Measurements from ENCODE around the gene DNAH3. TPM values are rescaled to one million over a fixed set of nuclear protein-coding genes. Genes with fewer than 3 reads are reported as not detected.

The DNAH3 gene
- total RNA-seq, 1 experiment from 2014 or later: 0.21 TPM

DNA sequence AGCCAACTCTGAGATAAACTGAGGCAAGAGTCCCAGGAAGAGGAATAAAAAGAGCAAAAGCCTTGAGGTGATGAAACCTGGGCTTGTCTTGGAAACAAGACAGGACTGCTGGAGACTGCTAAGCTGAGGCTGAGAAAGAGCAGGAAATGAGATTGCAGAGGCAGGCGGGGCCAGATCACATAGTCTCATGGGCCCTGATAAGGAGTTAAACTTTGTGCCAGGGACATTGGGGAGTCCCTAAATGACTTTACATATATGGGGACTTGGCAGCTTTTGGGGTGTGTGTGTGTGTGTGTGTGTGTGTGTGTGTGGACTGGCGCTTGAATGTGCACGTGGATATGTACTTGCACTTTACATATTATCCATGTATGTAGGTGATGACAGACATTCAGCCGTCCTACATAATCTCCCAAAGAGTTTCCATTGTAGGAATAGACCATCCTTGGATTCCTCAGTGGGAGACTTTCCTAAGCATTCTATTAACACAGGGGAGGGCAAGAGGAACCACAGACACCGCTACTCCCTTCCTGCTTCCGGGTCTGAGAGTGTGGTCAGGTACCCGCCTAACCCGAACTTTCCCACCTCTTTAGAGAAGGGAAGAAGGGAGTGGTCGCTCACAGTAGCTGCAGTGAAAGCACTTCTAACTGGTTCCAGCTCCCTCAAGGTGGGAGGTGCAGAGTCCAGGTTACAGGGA, 127.0 kb downstream of the DNAH3 start:
- Mint-ChIP-seq H3K9me3 (ENCODE audit: low read depth, unreplicated experiment) (no peaks in the 10 kb centered on the region), H3K27ac (ENCODE audit: unreplicated experiment) (no peak overlapping the region), H3K27me3 (ENCODE audit: unreplicated experiment) (no peaks in the 10 kb centered on the region), H3K36me3 (ENCODE audit: insufficient read depth, unreplicated experiment) (no peaks in the 10 kb centered on the region), H3K4me1 (ENCODE audit: low read depth, unreplicated experiment) (peaks cover 9% of the 10 kb centered on the region), H3K4me3 (ENCODE audit: low read depth, unreplicated experiment) (no peak overlapping the region)
- no peak for DNase-seq
- no TSS peak for BruUV-seq (replicated peaks)
- no peak for TF ChIP-seq CTCF (IDR thresholded peaks at IDR 0.05; ENCODE audit: unreplicated experiment)
- intact Hi-C loops (cut with micrococcal nuclease; ENCODE audit: unreplicated experiment): no loop called here
- CTCF ChIA-PET: no interaction called here

GRCh38 chr16:21021316-21021715, 129.3 kb downstream of the DNAH3 start:
- CTCF ChIA-PET: no interaction called here
- no peaks in the 10 kb centered on the region for H3K36me3 Mint-ChIP-seq (ENCODE audit: insufficient read depth, unreplicated experiment)
- no TSS peak for BruUV-seq (replicated peaks)
- no peaks in the 10 kb centered on the region for H3K9me3 Mint-ChIP-seq (ENCODE audit: low read depth, unreplicated experiment)
- H3K27ac Mint-ChIP-seq (ENCODE audit: unreplicated experiment): no peak overlapping the region
- no peak for DNase-seq
- no peak overlapping the region for H3K4me3 Mint-ChIP-seq (ENCODE audit: low read depth, unreplicated experiment)
- no peak for TF ChIP-seq CTCF (IDR thresholded peaks at IDR 0.05; ENCODE audit: unreplicated experiment)
- peaks cover 9% of the 10 kb centered on the region for H3K4me1 Mint-ChIP-seq (ENCODE audit: low read depth, unreplicated experiment)
- intact Hi-C loops (cut with micrococcal nuclease; ENCODE audit: unreplicated experiment): no loop called here
- H3K27me3 Mint-ChIP-seq (ENCODE audit: unreplicated experiment): peaks cover 17% of the 10 kb centered on the region

DNA sequence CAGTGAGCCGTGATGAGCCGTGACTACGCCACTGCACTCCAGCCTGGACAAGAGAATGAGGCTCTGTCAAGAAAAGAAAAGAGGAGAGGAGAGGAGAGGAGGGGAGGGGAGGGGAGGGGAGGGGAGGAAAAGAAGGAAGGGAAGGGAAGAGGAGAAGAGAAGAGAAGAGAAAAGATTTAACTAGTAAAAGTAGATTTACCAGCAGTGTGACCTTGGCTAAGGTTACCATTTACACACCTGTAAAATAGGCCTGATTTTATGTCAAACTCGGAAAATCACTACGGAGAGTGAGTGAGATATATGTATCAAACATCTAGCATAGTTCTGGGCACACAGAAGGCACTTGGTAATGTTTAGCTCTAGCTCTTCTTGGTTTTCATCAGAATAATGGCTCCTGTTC, 140.8 kb downstream of the DNAH3 start:
- DNase-seq: no peak
- peaks cover 42% of the 10 kb centered on the region for H3K27me3 Mint-ChIP-seq (ENCODE audit: unreplicated experiment)
- no peaks in the 10 kb centered on the region for H3K36me3 Mint-ChIP-seq (ENCODE audit: insufficient read depth, unreplicated experiment)
- no peak overlapping the region for H3K4me3 Mint-ChIP-seq (ENCODE audit: low read depth, unreplicated experiment)
- H3K9me3 Mint-ChIP-seq (ENCODE audit: low read depth, unreplicated experiment): peaks cover 3% of the 10 kb centered on the region
- H3K4me1 Mint-ChIP-seq (ENCODE audit: low read depth, unreplicated experiment): no peaks in the 10 kb centered on the region
- H3K27ac Mint-ChIP-seq (ENCODE audit: unreplicated experiment): no peak overlapping the region
- intact Hi-C loops (cut with micrococcal nuclease; ENCODE audit: unreplicated experiment): loop anchor here (10.0 kb wide), 1 partner anchor 155 kb away; no protein-coding TSS in a partner anchor
- CTCF ChIA-PET: interaction anchor here (0.6 kb wide), 1 partner anchor 35 kb away, joined by 3 read pairs; no protein-coding TSS in a partner anchor
- BruUV-seq (replicated peaks): no TSS peak
- no peak for TF ChIP-seq CTCF (IDR thresholded peaks at IDR 0.05; ENCODE audit: unreplicated experiment)

GRCh38 chr16:21005008-21005407, 145.6 kb downstream of the DNAH3 start:
- no peak overlapping the region for H3K27ac Mint-ChIP-seq (ENCODE audit: unreplicated experiment)
- no peaks in the 10 kb centered on the region for H3K9me3 Mint-ChIP-seq (ENCODE audit: low read depth, unreplicated experiment)
- no peaks in the 10 kb centered on the region for H3K36me3 Mint-ChIP-seq (ENCODE audit: insufficient read depth, unreplicated experiment)
- no peak for DNase-seq
- CTCF ChIA-PET: no interaction called here
- no peaks in the 10 kb centered on the region for H3K4me1 Mint-ChIP-seq (ENCODE audit: low read depth, unreplicated experiment)
- H3K27me3 Mint-ChIP-seq (ENCODE audit: unreplicated experiment): peaks cover 68% of the 10 kb centered on the region
- intact Hi-C loops (cut with micrococcal nuclease; ENCODE audit: unreplicated experiment): no loop called here
- no peak overlapping the region for H3K4me3 Mint-ChIP-seq (ENCODE audit: low read depth, unreplicated experiment)
- no TSS peak for BruUV-seq (replicated peaks)
- TF ChIP-seq CTCF (IDR thresholded peaks at IDR 0.05; ENCODE audit: unreplicated experiment): no peak
